Measurements from ENCODE around the gene PITPNC1. TPM values are rescaled to one million over a fixed set of nuclear protein-coding genes. Genes with fewer than 3 reads are reported as not detected.

Gene PITPNC1
- total and polyA plus RNA-seq, 2 of the 13 experiments (the other 11 are each of a cell fraction or from before 2014, with no cell fraction given): 4.1 to 5.7 TPM

- TF ChIP-seq MLXIP (CRISPR knock-in tag; IDR thresholded peaks at IDR 0.05; ENCODE audit: borderline replicate concordance): no peak
- no peak for TF ChIP-seq ZSCAN31 (CRISPR knock-in tag; IDR thresholded peaks at IDR 0.05; ENCODE audit: low read depth)
- peak; percentile 49; the same call in 1 of the 2 replicates for TF ChIP-seq FOSL2 (CRISPR knock-in tag; IDR thresholded peaks at IDR 0.05)
- TF ChIP-seq ZMYM3 (CRISPR knock-in tag; IDR thresholded peaks at IDR 0.05): peak; percentile 56
- no peak for TF ChIP-seq ZBTB3 (CRISPR knock-in tag; IDR thresholded peaks at IDR 0.05; ENCODE audit: borderline replicate concordance, low read depth)
- peak; percentile 24; the same call in 1 of the 2 replicates for TF ChIP-seq CREB1 (IDR thresholded peaks at IDR 0.05)
- no peak for TF ChIP-seq CREB1 (CRISPR knock-in tag; IDR thresholded peaks at IDR 0.05)
- TF ChIP-seq RBM22 (optimal IDR thresholded peaks at IDR 0.05; ENCODE audit: low read length): no peak
- TF ChIP-seq HOXA3 (CRISPR knock-in tag; IDR thresholded peaks at IDR 0.05): 0 out of 2 replicates have a peak, but pooled peaks have one; percentile 35
- TF ChIP-seq STAG1 (CRISPR knock-in tag; IDR thresholded peaks at IDR 0.05): peak; percentile 19
- peak; percentile 38 for TF ChIP-seq CTCF (CRISPR knock-in tag; IDR thresholded peaks at IDR 0.05)
- TF ChIP-seq ZNF580 (CRISPR knock-in tag; IDR thresholded peaks at IDR 0.05; ENCODE audit: borderline replicate concordance, low read depth): no peak
- no peak for TF ChIP-seq KDM5A (IDR thresholded peaks at IDR 0.05; ENCODE audit: borderline replicate concordance, low read length)
- TF ChIP-seq ZNF598 (CRISPR knock-in tag; IDR thresholded peaks at IDR 0.05; ENCODE audit: borderline replicate concordance): no peak
- TF ChIP-seq TBX2 (CRISPR knock-in tag; IDR thresholded peaks at IDR 0.05; ENCODE audit: borderline replicate concordance): no peak
- no peak for TF ChIP-seq ZNF101 (CRISPR knock-in tag; IDR thresholded peaks at IDR 0.05; ENCODE audit: borderline replicate concordance, low read depth)
- peak; percentile 27; the same call in 1 of the 2 replicates for TF ChIP-seq PHF21A (CRISPR knock-in tag; IDR thresholded peaks at IDR 0.05)
- no peak for TF ChIP-seq ZBTB49 (CRISPR knock-in tag; IDR thresholded peaks at IDR 0.05; ENCODE audit: borderline replicate concordance)
- no peak for TF ChIP-seq MAX (IDR thresholded peaks at IDR 0.05)
- 0 out of 2 replicates have a peak, but pooled peaks have one; percentile 19 for TF ChIP-seq TARDBP (CRISPR knock-in tag; IDR thresholded peaks at IDR 0.05)
- no peak for TF ChIP-seq ZNF781 (CRISPR knock-in tag; IDR thresholded peaks at IDR 0.05; ENCODE audit: borderline replicate concordance, not compliant biosample characterization)
Measured at GRCh38 chr17:67559381-67559966, 182.4 kb downstream of the PITPNC1 start (continued).
